ENCODE measurements around the gene KRAS. TPM values are rescaled to one million over a fixed set of nuclear protein-coding genes. Genes with fewer than 3 reads are reported as not detected.

Gene KRAS
- total RNA-seq, 2 donors from 2014 or later = 74.7 to 76.9 TPM

- DNase-seq = no peak
- intact Hi-C loops (cut with DNase I, micrococcal nuclease) = no loop called here
- no peak for ATAC-seq
Observed at GRCh38 chr12:25257590-25258324, 7.0 kb upstream of the KRAS start.

GRCh38 chr12:25256826-25257225 lies 6.1 kb upstream of the KRAS start:
- intact Hi-C loops (cut with DNase I, micrococcal nuclease) = no loop called here
- DNase-seq (no peak), ATAC-seq (peak; percentile 35)

- peak; percentile 33 for ATAC-seq
- intact Hi-C loops (cut with DNase I, micrococcal nuclease) = no loop called here
Observed at GRCh38 chr12:25256005-25256404, 5.3 kb upstream of the KRAS start.

GRCh38 chr12:25254271-25254880 lies 3.6 kb upstream of the KRAS start:
- DNase-seq = no peak
- intact Hi-C loops (cut with DNase I, micrococcal nuclease) = no loop called here
- ATAC-seq = no peak

More at GRCh38 chr12:25256005-25256404, 5.3 kb upstream of the KRAS start:
- DNase-seq = no peak

GRCh38 chr12:25253371-25254068 lies 2.8 kb upstream of the KRAS start:
- ATAC-seq = no peak
- DNase-seq = no peak
- intact Hi-C loops (cut with DNase I, micrococcal nuclease) = no loop called here

GRCh38 chr12:25252946-25253345 lies 2.2 kb upstream of the KRAS start:
- ATAC-seq = no peak
- DNase-seq = no peak
- intact Hi-C loops (cut with DNase I, micrococcal nuclease) = no loop called here

- DNase-seq = no peak
- ATAC-seq = no peak
- intact Hi-C loops (cut with DNase I, micrococcal nuclease) = no loop called here
Observed at GRCh38 chr12:25251769-25252168, 1.0 kb upstream of the KRAS start.

- ATAC-seq (peak; percentile 63), DNase-seq (peak; percentile 66 to 76)
- intact Hi-C loops (cut with DNase I, micrococcal nuclease) = no loop called here
Observed at GRCh38 chr12:25249931-25250738, 594 bp downstream of the KRAS start.

GRCh38 chr12:25248732-25249131 lies 2.0 kb downstream of the KRAS start:
- intact Hi-C loops (cut with DNase I, micrococcal nuclease) = no loop called here

GRCh38 chr12:25248137-25248536 lies 2.6 kb downstream of the KRAS start:
- no peak for DNase-seq
- intact Hi-C loops (cut with DNase I, micrococcal nuclease) = no loop called here
- ATAC-seq = no peak

More at GRCh38 chr12:25248732-25249131, 2.0 kb downstream of the KRAS start:
- no peak for DNase-seq
- no peak for ATAC-seq

GRCh38 chr12:25245491-25245890 lies 5.2 kb downstream of the KRAS start:
- no peak for DNase-seq
- ATAC-seq = no peak
- intact Hi-C loops (cut with DNase I, micrococcal nuclease) = no loop called here

- DNase-seq = no peak
- no peak for ATAC-seq
- intact Hi-C loops (cut with DNase I, micrococcal nuclease) = no loop called here
Observed at GRCh38 chr12:25243680-25243990, 7.1 kb downstream of the KRAS start.

- ATAC-seq = peak; percentile 91
- intact Hi-C loops (cut with DNase I, micrococcal nuclease) = no loop called here
- no peak for DNase-seq
Observed at GRCh38 chr12:25242981-25243679, 7.6 kb downstream of the KRAS start.

GRCh38 chr12:25241167-25242020 lies 9.3 kb downstream of the KRAS start:
- peak; percentile 30 for ATAC-seq
- no peak for DNase-seq
- intact Hi-C loops (cut with DNase I, micrococcal nuclease) = no loop called here

GRCh38 chr12:25236626-25237025 lies 14.1 kb downstream of the KRAS start:
- ATAC-seq (no peak), DNase-seq (no peak)
- intact Hi-C loops (cut with DNase I, micrococcal nuclease) = no loop called here

- intact Hi-C loops (cut with DNase I, micrococcal nuclease) = no loop called here
- ATAC-seq (no peak), DNase-seq (no peak)
Observed at GRCh38 chr12:25236190-25236589, 14.5 kb downstream of the KRAS start.

GRCh38 chr12:25213338-25213737 lies 37.4 kb downstream of the KRAS start:
- DNase-seq (no peak), ATAC-seq (no peak)
- intact Hi-C loops (cut with DNase I, micrococcal nuclease) = no loop called here

GRCh38 chr12:25208554-25208953 lies 42.2 kb downstream of the KRAS start:
- ATAC-seq (peak; percentile 61), DNase-seq (no peak)
- intact Hi-C loops (cut with DNase I, micrococcal nuclease) = no loop called here
